Measurements from ENCODE around the gene SLC7A10.
"Not testable (repeated sequence)": the region's sequence is repeated elsewhere in the genome, so short reads cannot be mapped to it uniquely, and the experiment has no call there.

SLC7A10 gene

GRCh38 chr19:33175156-33175782 lies 50.4 kb downstream of the SLC7A10 start:
- DNase-seq: no peak

DNA sequence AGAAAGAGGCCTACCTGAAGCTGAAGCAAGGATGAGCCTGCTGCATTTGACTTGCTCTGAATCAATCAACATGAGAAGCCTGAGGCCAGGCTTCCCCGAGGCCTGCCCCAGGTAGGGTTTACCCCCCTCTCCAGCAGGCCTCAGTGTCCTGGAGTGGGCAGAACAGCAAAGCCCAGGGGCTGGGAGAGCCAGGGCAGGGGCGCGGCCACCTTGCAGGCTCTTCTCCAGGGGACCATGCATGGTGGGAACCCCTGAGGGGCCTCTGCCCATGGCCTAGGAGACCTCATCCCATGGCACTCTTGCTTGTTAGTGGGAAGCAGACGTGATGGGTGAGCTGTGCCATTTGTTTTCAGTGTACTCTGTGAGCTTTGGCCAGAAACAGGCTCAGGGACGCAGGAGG lies 51.5 kb downstream of the SLC7A10 start:
- DNase-seq: no peak

GRCh38 chr19:33171916-33172359 lies 53.7 kb downstream of the SLC7A10 start:
- DNase-seq: no peak

DNA sequence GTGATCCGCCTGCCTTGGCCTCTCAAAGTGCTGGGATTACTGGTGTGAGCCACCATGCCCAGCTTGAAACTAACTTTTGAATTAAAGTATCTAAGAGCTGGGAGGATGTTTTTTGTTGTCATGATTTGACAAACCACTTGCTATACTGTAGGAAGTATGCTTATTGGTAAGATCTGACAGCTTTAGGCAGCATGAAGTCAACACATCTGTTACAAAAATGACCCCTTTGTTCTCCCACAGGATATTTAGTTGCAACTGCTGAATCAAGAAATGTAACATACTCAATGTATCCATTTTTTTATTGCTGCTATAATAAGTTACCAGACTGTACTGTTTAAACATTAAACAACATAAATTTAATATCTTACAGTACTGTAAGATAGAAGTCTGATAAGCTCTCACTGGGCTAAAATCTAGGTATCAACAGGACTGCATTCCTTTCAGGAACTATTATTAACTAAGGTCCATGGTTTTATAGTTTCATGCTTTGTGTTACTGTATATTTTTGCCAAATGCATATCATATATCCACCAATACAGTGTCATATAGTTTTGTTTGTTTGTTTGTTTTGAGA lies 54.3 kb downstream of the SLC7A10 start:
- no peak for DNase-seq

- DNase-seq: no peak
Measured at GRCh38 chr19:33168528-33168927, 57.1 kb downstream of the SLC7A10 start.

DNA sequence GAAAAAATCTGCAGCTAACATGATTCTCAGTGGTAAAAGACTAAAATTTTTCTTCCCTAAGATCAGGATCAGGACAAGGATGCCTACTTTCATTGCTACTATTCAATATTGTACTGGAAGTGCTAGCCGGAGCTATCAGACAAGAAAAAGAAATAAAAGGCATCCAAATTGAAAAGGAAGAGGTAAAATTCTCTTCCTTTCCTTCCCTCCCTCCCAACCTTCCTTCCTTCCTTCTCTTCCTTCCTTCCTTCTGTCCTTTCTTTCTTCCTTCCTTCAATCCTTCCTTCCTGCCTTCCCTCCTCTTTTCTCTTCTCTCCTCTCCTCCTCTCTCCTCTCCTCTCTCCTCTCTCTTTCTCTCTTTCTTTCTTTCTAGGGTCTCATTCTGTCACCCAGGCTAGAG lies 58.2 kb downstream of the SLC7A10 start:
- no peak for DNase-seq

GRCh38 chr19:33166037-33166436 lies 59.6 kb downstream of the SLC7A10 start:
- not testable (repeated sequence) for DNase-seq

DNA sequence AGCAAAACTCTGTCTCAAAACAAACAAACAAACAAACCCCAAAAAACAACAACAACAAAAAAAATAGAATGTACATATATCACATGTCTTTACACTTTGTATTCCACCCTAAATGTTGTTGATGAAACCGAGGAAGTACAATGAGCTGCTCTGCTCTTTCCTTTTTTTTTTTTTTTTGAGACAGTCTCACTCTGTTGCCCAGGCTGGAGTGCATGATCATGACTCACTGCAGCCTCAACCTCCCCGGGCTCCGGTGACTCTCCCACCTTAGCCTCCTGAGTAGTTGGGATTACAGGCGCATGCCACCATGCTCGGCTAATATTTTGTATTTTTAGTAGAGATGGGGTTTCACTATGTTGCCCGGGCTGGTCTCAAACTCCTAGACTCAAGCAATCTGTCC lies 62.2 kb downstream of the SLC7A10 start:
- no peak for DNase-seq

- no peak for DNase-seq
Measured at GRCh38 chr19:33161201-33161600, 64.4 kb downstream of the SLC7A10 start.

DNA sequence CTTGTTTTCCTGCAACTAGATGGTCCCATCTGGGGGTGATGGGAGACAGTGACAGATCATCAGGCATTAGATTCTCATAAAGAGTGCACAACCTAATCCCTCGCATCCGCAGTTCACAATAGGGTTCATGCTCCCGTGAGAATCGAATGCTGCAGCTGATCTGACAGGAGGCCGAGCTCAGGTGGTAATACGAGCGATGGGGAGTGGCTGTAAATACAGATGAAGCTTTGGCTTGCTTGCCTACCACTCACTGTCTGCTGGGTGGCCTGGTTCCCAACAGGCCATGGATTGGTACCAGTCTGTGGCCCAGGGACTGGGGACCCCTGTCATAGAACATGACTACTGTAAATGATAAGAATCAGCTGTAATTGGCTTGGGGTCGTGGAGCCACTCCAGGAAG lies 65.8 kb downstream of the SLC7A10 start:
- no peak for DNase-seq

GRCh38 chr19:33159149-33159548 lies 66.5 kb downstream of the SLC7A10 start:
- no peak for DNase-seq

All from stimulated activated CD4-positive, alpha-beta T cell treated with anti-CD3 and anti-CD28 coated beads, Interleukin-4, amount 100 ng/mL, for 1 hour (primary cell).